Urinary bladder (tissue), 4 donors: ENCODE results near the gene SUB1. TPM values are rescaled to one million over a fixed set of nuclear protein-coding genes. Genes with fewer than 3 reads are reported as not detected.
"Not testable (repeated sequence)": the region's sequence is repeated elsewhere in the genome, so short reads cannot be mapped to it uniquely, and the experiment has no call there.

Source experiments
- DNase-seq: peaks from one replicate; pipeline ENCODE4 v3.0.0-alpha.2; 2015; ENCODE audit errors: extremely low spot score
- H3K27ac ChIP-seq: one replicate; pipeline ENCODE4 v1.5.1; 2013; ENCODE audit warnings: low read depth, mild to moderate bottlenecking, moderate library complexity
- H3K36me3 ChIP-seq: one replicate; pipeline ENCODE4 v1.6.1; 2013; ENCODE audit warnings: mild to moderate bottlenecking, moderate library complexity; ENCODE audit not compliant: insufficient read depth
- H3K4me1 ChIP-seq: one replicate; pipeline ENCODE4 v1.6.1; 2013; ENCODE audit warnings: mild to moderate bottlenecking, moderate library complexity; ENCODE audit not compliant: insufficient read depth
- H3K4me3 ChIP-seq: one replicate; pipeline ENCODE4 v1.5.1; 2013; ENCODE audit warnings: low read depth, low read length
- WGBS: extraction: QIAGEN DNeasy Blood & Tissue Kit; methylation state at CpG from one replicate; pipeline ENCODE4 v1.1.7; 2013; 5-methylcytosine and 5-hydroxymethylcytosine counted together
- polyA plus RNA-seq: library from polyadenylated mRNA; stranded (reverse); fragments of 200-250 nt; gene quantifications from one replicate; pipeline ENCODE4 v1.2.3, GENCODE V29; 2013
- total RNA-seq: library from RNA; depleted of rRNA; stranded (reverse); fragments of >200 nt; gene quantifications from one replicate; pipeline ENCODE4 v1.2.3, GENCODE V29; 2014
- donor health status: healthy with polysubstance abuse.
- donor health status: healthy.

Gene SUB1
- total and polyA plus RNA-seq, 2 donors = 99.9 to 186 TPM

GRCh38 chr5:32627219-32627870, 42.0 kb downstream of the SUB1 start:
- 88% methylated on average over 5 of the region's 5 CpGs for WGBS

GRCh38 chr5:32628049-32628844, 42.9 kb downstream of the SUB1 start:
- H3K27ac ChIP-seq = no peak overlapping the region
- no peaks in the 10 kb centered on the region for H3K4me1 ChIP-seq
- WGBS = 63% methylated on average over 8 of the region's 8 CpGs
- DNase-seq = no peak
- no peaks in the 10 kb centered on the region for H3K36me3 ChIP-seq
- H3K4me3 ChIP-seq = no peak overlapping the region

More at GRCh38 chr5:32627219-32627870, 42.0 kb downstream of the SUB1 start:
- Histone ChIP-seq H3K27ac (no peak overlapping the region), H3K36me3 (no peaks in the 10 kb centered on the region), H3K4me1 (no peaks in the 10 kb centered on the region), H3K4me3 (no peak overlapping the region)
- DNase-seq = no peak

- Histone ChIP-seq H3K4me3 (no peak overlapping the region), H3K4me1 (no peaks in the 10 kb centered on the region), H3K36me3 (no peaks in the 10 kb centered on the region), H3K27ac (no peak overlapping the region)
- no peak for DNase-seq
- WGBS = 75% methylated on average over 5 of the region's 5 CpGs
Observed at GRCh38 chr5:32630867-32631491, 45.6 kb downstream of the SUB1 start.

DNA sequence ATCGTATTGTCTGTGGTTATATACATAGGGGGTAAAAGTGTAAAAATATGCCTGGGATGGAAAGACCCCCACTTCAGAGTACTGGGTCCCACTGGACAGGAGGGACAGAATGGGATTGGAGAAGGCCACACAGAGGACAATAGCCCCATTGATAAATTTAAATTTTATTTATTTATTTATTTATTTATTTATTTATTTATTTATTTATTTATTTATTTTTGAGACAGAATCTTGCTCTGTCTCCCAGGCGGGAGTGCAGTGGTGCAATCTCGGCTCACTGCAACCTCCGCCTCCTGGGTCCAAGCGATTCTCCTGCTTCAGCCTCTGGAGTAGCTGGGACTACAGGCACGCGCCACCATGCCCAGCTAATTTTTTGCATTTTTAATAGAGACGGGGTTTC, 47.7 kb downstream of the SUB1 start:
- 91% methylated on average over 8 of the region's 8 CpGs for WGBS
- not testable (repeated sequence) for H3K4me3 ChIP-seq

DNA sequence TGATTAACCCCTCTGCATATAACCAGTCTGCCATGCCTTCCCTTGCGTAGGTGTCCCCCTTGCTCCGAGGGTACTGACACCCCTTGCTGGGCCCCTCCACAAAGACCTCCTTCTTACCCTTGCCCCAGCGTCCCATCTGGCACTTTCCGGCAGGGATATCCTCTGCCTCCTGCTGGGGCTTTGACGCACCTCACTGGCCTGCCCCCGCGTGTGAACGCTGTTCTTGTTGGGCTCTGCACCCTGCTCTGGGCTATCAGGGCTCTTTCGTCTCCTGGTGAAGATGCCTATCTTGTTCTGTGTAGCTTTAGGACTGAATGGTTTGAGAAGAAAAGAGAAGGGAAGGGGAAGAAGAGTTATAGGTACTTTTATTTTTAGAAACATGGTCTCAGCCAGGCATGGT, 53.0 kb downstream of the SUB1 start:
- no peaks in the 10 kb centered on the region for H3K36me3 ChIP-seq
- WGBS = 88% methylated on average over 9 of the region's 9 CpGs
- no peak overlapping the region for H3K4me3 ChIP-seq
- no peak overlapping the region for H3K27ac ChIP-seq
- no peaks in the 10 kb centered on the region for H3K4me1 ChIP-seq
- no peak for DNase-seq

More for the DNA sequence above, 47.7 kb downstream of the SUB1 start:
- H3K36me3 ChIP-seq, H3K4me1 ChIP-seq, H3K27ac ChIP-seq, DNase-seq: not testable (repeated sequence)

DNA sequence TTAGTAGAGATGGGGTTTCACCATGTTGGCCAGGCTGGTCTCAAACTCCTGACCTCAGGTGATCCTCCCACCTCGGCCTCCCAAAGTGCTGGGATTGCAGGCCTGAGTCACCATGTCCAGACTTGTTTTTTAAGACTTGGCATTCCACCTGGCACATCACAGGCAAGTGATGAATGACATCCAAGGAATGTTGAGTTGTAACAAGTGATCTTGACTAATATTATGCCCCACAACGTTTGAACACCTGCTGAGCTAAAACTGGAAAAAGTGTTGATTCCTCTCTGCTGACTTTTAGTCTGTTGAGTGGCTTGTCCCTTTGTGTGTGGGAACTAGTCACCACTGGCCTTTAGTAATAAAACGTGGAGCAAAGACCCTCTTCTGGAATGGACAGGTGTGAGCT, 54.6 kb downstream of the SUB1 start:
- H3K4me3 ChIP-seq = no peak overlapping the region
- no peaks in the 10 kb centered on the region for H3K4me1 ChIP-seq
- no peak for DNase-seq
- no peak overlapping the region for H3K27ac ChIP-seq
- 79% methylated on average over 3 of the region's 3 CpGs for WGBS
- no peaks in the 10 kb centered on the region for H3K36me3 ChIP-seq

DNA sequence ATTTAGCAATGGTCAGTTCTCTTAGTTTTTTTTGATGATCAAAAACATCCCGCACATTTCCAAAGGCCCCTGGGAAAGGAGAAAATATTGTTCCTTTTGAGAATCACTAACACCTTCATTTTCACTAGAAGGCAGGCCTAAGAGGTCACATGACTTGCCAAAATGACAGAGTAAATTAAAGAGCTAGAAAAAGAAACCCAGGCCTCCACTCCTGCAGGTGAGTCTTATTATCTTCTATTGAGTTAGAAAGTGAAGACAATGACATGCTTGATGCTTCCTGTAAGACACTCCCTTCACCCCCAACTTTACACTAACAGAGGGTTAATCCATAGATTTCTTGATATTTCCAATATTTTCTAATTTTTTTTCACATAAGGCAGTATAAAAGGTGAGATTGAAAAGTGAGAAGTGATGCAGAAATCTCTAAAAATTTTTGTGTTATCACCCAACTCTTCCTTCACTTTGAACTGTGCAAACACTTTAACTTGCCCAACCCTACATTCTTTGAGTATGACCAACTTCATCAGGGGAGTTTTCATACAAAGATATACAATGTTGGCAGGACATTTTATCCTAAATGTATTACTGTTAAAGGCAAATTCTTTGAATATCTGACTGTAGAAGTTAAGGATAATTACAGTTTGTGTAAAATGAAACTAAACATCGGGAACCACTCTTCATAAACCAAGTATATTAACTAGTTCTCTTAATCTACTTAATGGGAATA, 57.1 kb downstream of the SUB1 start:
- Histone ChIP-seq H3K27ac (no peak overlapping the region), H3K36me3 (no peaks in the 10 kb centered on the region), H3K4me3 (no peak overlapping the region), H3K4me1 (no peaks in the 10 kb centered on the region)
- no peak for DNase-seq
- 79% methylated on average over 2 of the region's 2 CpGs for WGBS

GRCh38 chr5:32645246-32645645, 59.9 kb downstream of the SUB1 start:
- WGBS = 83% methylated on average over 5 of the region's 5 CpGs
- Histone ChIP-seq H3K4me1 (no peaks in the 10 kb centered on the region), H3K27ac (no peak overlapping the region), H3K4me3 (no peak overlapping the region), H3K36me3 (no peaks in the 10 kb centered on the region)
- no peak for DNase-seq

GRCh38 chr5:32646061-32646969, 61.0 kb downstream of the SUB1 start:
- H3K4me3 ChIP-seq = no peak overlapping the region
- no peaks in the 10 kb centered on the region for H3K36me3 ChIP-seq
- H3K27ac ChIP-seq = no peak overlapping the region
- no peaks in the 10 kb centered on the region for H3K4me1 ChIP-seq
- DNase-seq = no peak
- WGBS = 78% methylated on average over 6 of the region's 6 CpGs

GRCh38 chr5:32651088-32651487, 65.7 kb downstream of the SUB1 start:
- Histone ChIP-seq H3K4me3 (no peak overlapping the region), H3K4me1 (no peaks in the 10 kb centered on the region), H3K36me3 (no peaks in the 10 kb centered on the region), H3K27ac (no peak overlapping the region)
- DNase-seq = no peak
- WGBS = 54% methylated on average over 4 of the region's 4 CpGs

DNA sequence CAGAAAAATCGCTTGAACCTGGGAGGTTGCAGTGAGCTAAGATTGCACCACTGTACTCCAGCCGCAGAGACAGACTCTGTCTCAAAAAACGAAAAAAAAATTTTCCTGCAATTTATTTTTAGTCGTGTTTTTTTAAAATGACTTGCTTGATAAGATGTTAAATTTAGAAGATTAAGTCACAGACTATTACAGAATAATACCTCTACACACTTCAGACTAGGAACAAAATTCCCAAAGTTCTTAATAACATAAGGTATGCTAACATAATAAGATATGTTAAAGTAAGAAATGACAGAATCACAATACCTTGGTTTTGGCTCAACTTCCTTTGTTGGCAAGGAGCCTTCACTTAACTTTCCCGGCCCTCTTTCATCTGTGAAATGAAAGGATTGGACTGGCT, 66.3 kb downstream of the SUB1 start:
- Histone ChIP-seq H3K27ac (no peak overlapping the region), H3K4me1 (no peaks in the 10 kb centered on the region), H3K4me3 (no peak overlapping the region), H3K36me3 (no peaks in the 10 kb centered on the region)
- no peak for DNase-seq
- 64% methylated on average over 5 of the region's 5 CpGs for WGBS
